NCI-H510A treated with DMSO at 0.1 percent for 48 hours (cell line): Measurements from ENCODE around the gene ADO.
A peak's percentile ranks its signal among the peaks of the same experiment; 100 is the strongest.
"Not testable (repeated sequence)": the region's sequence is repeated elsewhere in the genome, so short reads cannot be mapped to it uniquely, and the experiment has no call there.

Experiments
- DNase-seq: peaks from one replicate; lab custom pipeline; 2025; lab: John Stamatoyannopoulos, UW

ADO gene

GRCh38 chr10:62804356-62805230 is at the start of gene ADO:
Gene ADO, plus strand, starts transcription at chr10:62804720. Its CDS starts 340 bp downstream, at chr10:62805060.
- peak; percentile 40 for DNase-seq

- no peak for DNase-seq
Measured at GRCh38 chr10:62754963-62755362, 49.6 kb upstream of the ADO start.

DNA sequence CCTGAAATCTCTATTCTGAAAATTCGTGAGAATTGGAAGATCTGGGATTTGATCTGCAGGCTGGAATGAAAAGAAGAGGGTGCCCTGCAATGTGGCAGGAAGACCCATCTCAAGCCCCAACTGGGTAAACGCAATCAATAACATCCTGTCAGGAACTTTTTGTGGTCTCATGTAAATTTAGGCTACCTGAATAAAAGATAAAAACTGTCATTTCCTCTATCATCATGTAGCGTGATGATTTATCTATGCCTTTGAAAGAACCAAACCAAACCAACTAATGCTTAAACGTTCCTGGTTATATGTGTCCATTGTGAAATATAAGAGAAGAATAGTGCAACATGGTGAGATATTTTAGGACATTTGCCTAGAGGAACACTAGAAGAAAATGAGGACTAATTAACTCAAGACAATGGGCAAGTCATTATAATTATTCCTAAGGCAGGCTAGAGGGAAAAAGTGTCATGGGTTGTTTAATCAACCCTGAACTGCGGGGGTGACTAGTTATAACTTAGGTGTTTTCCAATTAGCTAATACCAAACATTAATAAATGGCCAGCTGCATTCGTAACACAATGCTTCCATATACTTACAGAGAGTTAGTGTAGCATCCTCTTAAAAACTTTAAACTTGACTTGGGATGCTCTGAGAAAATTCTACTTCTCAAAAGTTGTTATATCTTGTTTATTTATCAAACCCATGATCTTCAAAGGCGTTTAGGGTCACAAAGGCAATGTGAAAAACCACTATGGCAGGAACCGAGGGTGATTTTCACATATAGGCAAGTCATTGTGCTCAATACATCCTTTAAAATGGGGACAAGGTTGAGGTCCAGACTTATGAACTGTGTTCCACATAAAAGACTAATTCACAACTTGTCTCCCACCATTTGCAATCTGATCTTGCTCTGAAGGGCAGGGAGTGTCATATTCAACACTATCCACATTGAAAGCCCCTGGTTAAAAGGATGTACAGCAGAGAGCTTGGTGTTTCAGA is 48.6 kb upstream of the ADO start:
- DNase-seq, result no peak

- no peak for DNase-seq
Measured at GRCh38 chr10:62759599-62760175, 44.8 kb upstream of the ADO start.

GRCh38 chr10:62760401-62760800 is 44.1 kb upstream of the ADO start:
- no peak for DNase-seq

- no peak for DNase-seq
Measured at GRCh38 chr10:62761115-62761514, 43.4 kb upstream of the ADO start.

DNA sequence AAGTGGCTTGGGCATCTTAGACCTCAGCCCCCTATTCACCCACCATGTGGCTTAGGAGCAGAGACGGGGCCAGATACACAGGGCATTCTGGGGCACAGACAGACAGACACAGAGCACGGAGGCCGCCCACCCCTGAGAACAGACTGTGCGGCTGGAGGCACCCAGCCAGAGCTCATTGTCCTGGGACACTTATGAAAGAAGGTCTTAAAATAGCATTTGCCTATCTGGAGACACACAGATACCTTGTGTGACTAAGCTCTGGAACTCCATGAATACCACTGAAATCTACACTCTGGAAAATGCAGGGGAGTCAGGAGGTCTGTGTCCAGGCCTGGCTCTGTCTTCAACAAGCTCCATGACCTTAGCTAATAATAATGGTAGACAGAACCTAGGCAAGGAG is 41.4 kb upstream of the ADO start:
- no peak for DNase-seq

DNA sequence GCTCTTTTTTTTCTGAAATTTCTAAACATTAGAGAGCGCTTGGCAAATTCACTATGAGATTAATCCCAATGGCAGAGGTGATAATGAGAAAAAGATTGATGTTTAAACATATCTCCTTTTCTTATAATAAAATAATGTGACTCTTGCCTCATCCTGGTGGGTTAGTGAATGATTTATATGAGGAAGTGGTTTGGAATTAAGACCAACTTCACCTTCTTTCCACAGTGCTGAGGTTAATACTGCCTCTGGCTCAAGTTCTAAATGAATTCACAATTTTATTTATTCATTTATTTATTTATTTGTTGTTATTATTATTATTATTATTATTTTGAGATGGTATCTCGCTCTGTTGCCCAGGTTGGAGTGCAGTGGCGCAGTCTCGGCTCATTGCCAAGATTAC is 40.5 kb upstream of the ADO start:
- DNase-seq, result no peak

DNA sequence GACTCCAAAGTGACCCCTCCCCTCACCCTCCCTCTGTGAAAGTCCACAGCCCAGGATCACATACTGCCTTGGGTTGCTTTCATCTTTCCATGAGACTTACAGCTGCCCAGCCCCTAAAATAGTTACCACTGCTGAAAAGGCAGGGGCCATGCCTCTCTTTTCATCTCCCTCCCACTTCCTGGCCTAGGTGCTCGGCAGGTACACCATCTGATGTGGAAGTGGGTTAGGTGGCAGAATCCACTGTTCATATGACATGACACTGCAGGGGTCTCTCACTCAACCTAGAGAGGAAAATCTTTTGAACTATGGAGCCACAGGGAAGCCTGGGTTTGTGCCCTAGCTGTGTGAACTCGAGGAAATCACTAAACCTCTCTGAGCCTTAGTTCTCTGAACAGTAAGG is 38.8 kb upstream of the ADO start:
- DNase-seq, result no peak

DNA sequence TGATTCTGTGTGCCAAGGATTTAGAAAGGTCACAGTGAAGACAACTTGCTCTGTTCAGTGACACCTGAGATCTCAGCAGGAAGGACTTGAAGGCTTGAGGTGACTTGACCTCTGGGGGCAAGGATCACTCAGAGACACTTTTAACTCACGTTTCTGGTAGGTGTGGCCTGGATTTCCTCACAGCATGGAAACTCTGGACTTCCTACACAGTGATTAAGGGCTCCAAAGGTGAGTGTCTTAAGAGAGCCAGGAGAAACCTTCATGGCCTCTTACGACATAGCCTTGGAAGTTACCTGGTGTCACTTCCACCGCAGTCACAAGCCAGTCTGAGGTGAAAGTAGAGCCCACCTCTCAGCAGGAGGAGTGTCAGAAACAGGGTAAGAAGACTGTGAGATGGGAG is 38.1 kb upstream of the ADO start:
- DNase-seq, result no peak

GRCh38 chr10:62769574-62770242 is 34.8 kb upstream of the ADO start:
- no peak for DNase-seq

- no peak for DNase-seq
Measured at GRCh38 chr10:62772186-62772974, 32.1 kb upstream of the ADO start.

GRCh38 chr10:62778125-62778524 is 26.4 kb upstream of the ADO start:
- DNase-seq, result no peak

DNA sequence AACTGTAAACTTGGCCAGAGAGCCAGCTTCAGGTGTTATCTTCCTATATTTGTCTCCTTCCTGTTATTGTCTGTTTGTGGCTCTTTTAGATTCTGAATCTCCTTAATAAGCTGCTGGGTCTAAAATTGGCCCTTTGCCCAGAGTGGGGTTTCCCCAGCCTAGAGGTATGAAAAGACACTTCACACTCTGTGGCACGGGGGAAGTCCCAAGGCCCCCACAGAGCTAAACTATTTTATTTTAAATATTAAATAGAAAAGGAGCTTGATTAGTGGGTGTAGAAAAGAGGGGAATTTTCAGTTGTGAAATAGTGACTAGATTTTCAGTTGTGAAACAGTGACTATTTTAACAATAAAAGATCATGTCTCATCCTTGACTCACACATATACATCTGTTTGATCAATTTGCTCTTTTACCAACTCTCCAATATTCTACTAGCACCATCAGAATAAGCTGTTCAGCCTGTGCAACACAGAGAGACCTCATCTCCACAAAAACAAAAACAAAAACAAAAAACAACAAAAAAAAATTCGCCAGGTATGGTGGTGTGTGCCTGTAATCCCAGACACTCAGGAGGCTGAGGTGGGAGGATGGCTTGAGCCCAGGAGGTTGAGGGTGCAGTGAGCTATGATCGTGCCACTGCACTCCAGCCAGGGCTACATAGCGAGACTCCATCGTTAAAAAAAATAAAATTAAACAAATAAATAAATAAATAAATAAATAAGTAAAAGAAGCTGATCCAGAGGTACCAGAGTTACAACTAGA is 24.9 kb upstream of the ADO start:
- no peak for DNase-seq

DNA sequence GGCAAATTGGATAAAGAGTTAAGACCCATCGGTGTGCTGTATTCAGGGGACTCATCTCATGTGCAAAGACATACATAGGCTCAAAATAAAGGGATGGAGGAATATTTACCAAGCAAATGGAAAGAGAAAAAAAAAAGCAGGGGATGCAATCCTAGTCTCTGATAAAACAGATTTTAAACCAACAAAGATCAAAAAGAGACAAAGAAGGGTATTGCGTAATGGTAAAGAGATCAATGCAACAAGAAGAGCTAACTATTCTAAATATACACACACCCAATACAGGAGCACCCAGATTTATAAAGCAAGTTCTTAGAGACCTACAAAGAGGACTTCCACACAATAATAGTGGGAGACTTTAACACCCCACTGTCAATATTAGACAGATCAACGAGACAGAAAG is 20.0 kb upstream of the ADO start:
- DNase-seq, result not testable (repeated sequence)

- DNase-seq, result not testable (repeated sequence)
Measured at GRCh38 chr10:62788285-62788684, 16.2 kb upstream of the ADO start.

- no peak for DNase-seq
Measured at GRCh38 chr10:62788861-62789467, 15.6 kb upstream of the ADO start.

GRCh38 chr10:62790019-62790555 is 14.4 kb upstream of the ADO start:
- no peak for DNase-seq

- no peak for DNase-seq
Measured at GRCh38 chr10:62790571-62790970, 13.9 kb upstream of the ADO start.

- DNase-seq, result no peak
Measured at GRCh38 chr10:62792261-62792660, 12.3 kb upstream of the ADO start.
